Osteocyte (in vitro differentiated cells): Measurements from ENCODE around the gene ENTPD6. TPM values are rescaled to one million over a fixed set of nuclear protein-coding genes. Genes with fewer than 3 reads are reported as not detected.
A peak's percentile ranks its signal among the peaks of the same experiment; 100 is the strongest.

Source experiments
- DNase-seq: peaks from one replicate; pipeline ENCODE4 v3.0.0; 2021; ENCODE audit warnings: mixed read lengths; ENCODE audit not compliant: unreplicated experiment; ENCODE audit errors: extremely low spot score
- H3K27ac Mint-ChIP-seq: one replicate; pipeline ENCODE4 v1.8.0; 2021; ENCODE audit warnings: mild to moderate bottlenecking, mixed read lengths; ENCODE audit not compliant: unreplicated experiment
- H3K27me3 Mint-ChIP-seq: one replicate; pipeline ENCODE4 v1.8.0; 2021; ENCODE audit warnings: mixed read lengths; ENCODE audit not compliant: unreplicated experiment
- H3K36me3 Mint-ChIP-seq: one replicate; pipeline ENCODE4 v1.8.0; 2021; ENCODE audit warnings: mixed read lengths; ENCODE audit not compliant: unreplicated experiment
- H3K4me1 Mint-ChIP-seq: one replicate; pipeline ENCODE4 v1.8.0; 2021; ENCODE audit warnings: mixed read lengths; ENCODE audit not compliant: unreplicated experiment
- H3K4me3 Mint-ChIP-seq: one replicate; pipeline ENCODE4 v1.8.0; 2021; ENCODE audit warnings: mild to moderate bottlenecking, moderate library complexity, mixed read lengths; ENCODE audit not compliant: unreplicated experiment
- H3K9me3 Mint-ChIP-seq: one replicate; pipeline ENCODE4 v1.8.0; 2021; ENCODE audit warnings: mixed read lengths; ENCODE audit not compliant: unreplicated experiment
- CTCF ChIP-seq: fragments of 200-600 bp; sonication (generic); IDR thresholded peaks from 2 replicates; pipeline ENCODE4 v1.5.0; 2021; ENCODE audit warnings: antibody characterized with exemption, mild to moderate bottlenecking, moderate library complexity
- total RNA-seq: library from RNA; stranded (reverse); gene quantifications from 2 replicates; pipeline ENCODE4 v1.2.1, GENCODE V29; 2021

ENTPD6 gene
- total RNA-seq, 1 donor from 2014 or later: 62.0 TPM

GRCh38 chr20:25216199-25216945, 20.9 kb downstream of the ENTPD6 start:
- H3K4me1 Mint-ChIP-seq: peaks cover 20% of the 10 kb centered on the region
- H3K27ac Mint-ChIP-seq: no peak overlapping the region
- no peak overlapping the region for H3K4me3 Mint-ChIP-seq
- DNase-seq: no peak
- no peaks in the 10 kb centered on the region for H3K9me3 Mint-ChIP-seq
- TF ChIP-seq CTCF: no peak
- peaks cover 32% of the 10 kb centered on the region for H3K36me3 Mint-ChIP-seq
- H3K27me3 Mint-ChIP-seq: no peaks in the 10 kb centered on the region

- H3K4me1 Mint-ChIP-seq: peaks cover 30% of the 10 kb centered on the region
- H3K27ac Mint-ChIP-seq: no peak overlapping the region
- no peaks in the 10 kb centered on the region for H3K9me3 Mint-ChIP-seq
- TF ChIP-seq CTCF: no peak
- DNase-seq: no peak
- no peaks in the 10 kb centered on the region for H3K27me3 Mint-ChIP-seq
- peaks cover 27% of the 10 kb centered on the region for H3K36me3 Mint-ChIP-seq
- no peak overlapping the region for H3K4me3 Mint-ChIP-seq
Observed at GRCh38 chr20:25217161-25218108, 21.9 kb downstream of the ENTPD6 start.

GRCh38 chr20:25218109-25218486, 22.6 kb downstream of the ENTPD6 start:
- DNase-seq: no peak
- Mint-ChIP-seq H3K4me1 (peaks cover 37% of the 10 kb centered on the region), H3K9me3 (no peaks in the 10 kb centered on the region), H3K27ac (no peak overlapping the region), H3K4me3 (no peak overlapping the region), H3K36me3 (peaks cover 27% of the 10 kb centered on the region), H3K27me3 (no peaks in the 10 kb centered on the region)
- TF ChIP-seq CTCF: no peak

GRCh38 chr20:25218492-25218891, 23.0 kb downstream of the ENTPD6 start:
- Mint-ChIP-seq H3K27ac (no peak overlapping the region), H3K27me3 (no peaks in the 10 kb centered on the region), H3K36me3 (peaks cover 27% of the 10 kb centered on the region), H3K9me3 (no peaks in the 10 kb centered on the region), H3K4me3 (no peak overlapping the region), H3K4me1 (peaks cover 41% of the 10 kb centered on the region)
- DNase-seq: no peak
- no peak for TF ChIP-seq CTCF

GRCh38 chr20:25219365-25219764, 23.9 kb downstream of the ENTPD6 start:
- no peak for DNase-seq
- peak overlapping the region; percentile 18 for H3K27ac Mint-ChIP-seq
- H3K27me3 Mint-ChIP-seq: no peaks in the 10 kb centered on the region
- no peak for TF ChIP-seq CTCF
- H3K9me3 Mint-ChIP-seq: no peaks in the 10 kb centered on the region
- peaks cover 27% of the 10 kb centered on the region for H3K36me3 Mint-ChIP-seq
- peaks cover 50% of the 10 kb centered on the region for H3K4me1 Mint-ChIP-seq
- no peak overlapping the region for H3K4me3 Mint-ChIP-seq
